ENCODE measurements around the gene SLC18A3. TPM values are rescaled to one million over a fixed set of nuclear protein-coding genes. Genes with fewer than 3 reads are reported as not detected.

SLC18A3 gene
- polyA plus RNA-seq, 1 donor (not counting 4 experiments of a cell fraction or from before 2014, with no cell fraction given), result not detected

DNA sequence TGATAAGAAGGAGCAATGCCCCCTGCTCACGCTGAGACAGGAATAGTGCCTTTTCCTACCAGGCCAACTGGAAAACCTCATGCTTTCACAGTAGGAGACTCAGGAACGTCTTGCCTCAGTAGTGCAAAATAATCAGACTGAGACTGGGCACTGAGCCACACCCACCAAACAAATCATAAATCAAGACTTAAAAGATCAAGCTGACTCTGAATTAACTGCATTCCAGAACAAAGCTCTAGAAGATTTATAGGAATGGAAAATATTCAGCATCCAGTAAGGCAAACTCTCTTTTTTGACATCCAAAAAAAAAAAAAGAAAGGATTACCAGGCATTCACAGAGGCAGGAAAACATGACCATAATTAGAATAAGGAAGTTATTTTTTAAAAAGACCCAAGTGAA, 30.5 kb upstream of the SLC18A3 start:
- Histone ChIP-seq H3K4me1 (ENCODE audit: control insufficient read depth, extremely low read depth, insufficient read depth, low read length) (peaks cover 5% of the 10 kb centered on the region), H3K4me2 (ENCODE audit: control insufficient read depth, extremely low read depth, insufficient read depth, low read depth, low read length) (no peak overlapping the region), H3K79me2 (ENCODE audit: control insufficient read depth, insufficient read depth, low read length) (no peaks in the 10 kb centered on the region), H3K9ac (ENCODE audit: control insufficient read depth, extremely low read depth, insufficient read depth, low read length) (no peak overlapping the region), H3K9me1 (ENCODE audit: control insufficient read depth, extremely low read depth, insufficient read depth, low read length) (no peaks in the 10 kb centered on the region), H3K9me3 (ENCODE audit: control insufficient read depth, low read depth, low read length) (no peaks in the 10 kb centered on the region), H4K20me1 (ENCODE audit: control insufficient read depth, extremely low read depth, insufficient read depth, low read length) (no peaks in the 10 kb centered on the region), H3K4me3 (ENCODE audit: control insufficient read depth in 2 of 3, extremely low read depth in 1 of 3, insufficient read depth in 2 of 3, low read depth in 1 of 3, low read length in 3 of 3) (no peak overlapping the region), H3K27me3 (ENCODE audit: control insufficient read depth, extremely low read depth, insufficient read depth, low read length) (no peaks in the 10 kb centered on the region), H3K36me3 (ENCODE audit: control insufficient read depth in 2 of 2, extremely low read depth in 1 of 2, insufficient read depth in 2 of 2, low read length in 2 of 2) (no peaks in the 10 kb centered on the region), H3K27ac (ENCODE audit: control insufficient read depth, insufficient read depth, low read length) (no peak overlapping the region), H2AFZ (ENCODE audit: control insufficient read depth, low read length) (peak overlapping the region; percentile 71)
- TF ChIP-seq EZH2 (IDR thresholded peaks at IDR 0.05; ENCODE audit: low read length), result no peak
- TF ChIP-seq, protein P1, sequence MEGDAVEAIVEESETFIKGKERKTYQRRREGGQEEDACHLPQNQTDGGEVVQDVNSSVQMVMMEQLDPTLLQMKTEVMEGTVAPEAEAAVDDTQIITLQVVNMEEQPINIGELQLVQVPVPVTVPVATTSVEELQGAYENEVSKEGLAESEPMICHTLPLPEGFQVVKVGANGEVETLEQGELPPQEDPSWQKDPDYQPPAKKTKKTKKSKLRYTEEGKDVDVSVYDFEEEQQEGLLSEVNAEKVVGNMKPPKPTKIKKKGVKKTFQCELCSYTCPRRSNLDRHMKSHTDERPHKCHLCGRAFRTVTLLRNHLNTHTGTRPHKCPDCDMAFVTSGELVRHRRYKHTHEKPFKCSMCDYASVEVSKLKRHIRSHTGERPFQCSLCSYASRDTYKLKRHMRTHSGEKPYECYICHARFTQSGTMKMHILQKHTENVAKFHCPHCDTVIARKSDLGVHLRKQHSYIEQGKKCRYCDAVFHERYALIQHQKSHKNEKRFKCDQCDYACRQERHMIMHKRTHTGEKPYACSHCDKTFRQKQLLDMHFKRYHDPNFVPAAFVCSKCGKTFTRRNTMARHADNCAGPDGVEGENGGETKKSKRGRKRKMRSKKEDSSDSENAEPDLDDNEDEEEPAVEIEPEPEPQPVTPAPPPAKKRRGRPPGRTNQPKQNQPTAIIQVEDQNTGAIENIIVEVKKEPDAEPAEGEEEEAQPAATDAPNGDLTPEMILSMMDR (optimal IDR thresholded peaks at IDR 0.05 in 1 of 3, IDR thresholded peaks at IDR 0.05 in 1 of 3, conservative IDR thresholded peaks at IDR 0.05 in 1 of 3; ENCODE audit: extremely low read depth in 1 of 3, insufficient read depth in 2 of 3, low read length in 3 of 3), result no peak
- peak; percentile 75 for FAIRE-seq
- dilution Hi-C loops (cut with MboI; ENCODE audit: extremely low pct_ligation_motif_present, low sequenced_read_pairs), result no loop called here
- DNase-seq (ENCODE audit: low read depth, low spot score), result no peak

DNA sequence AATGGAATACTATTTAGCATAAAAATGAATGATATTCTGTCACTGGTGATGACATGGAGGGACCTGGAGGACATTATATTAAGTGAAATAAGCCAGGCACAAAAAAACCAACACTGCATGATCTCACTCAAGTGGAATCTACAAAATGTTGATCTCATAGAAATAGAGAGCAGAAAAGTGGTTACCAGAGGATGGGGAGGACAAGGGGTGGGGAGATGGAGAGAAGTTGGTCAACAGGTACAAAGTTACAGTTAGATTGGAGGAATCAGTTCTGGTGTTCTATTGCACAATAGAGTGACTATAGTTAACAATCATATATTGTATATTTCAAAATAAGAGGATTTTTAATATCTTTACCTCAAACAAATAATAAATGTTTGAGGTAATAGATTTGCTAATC, 24.7 kb upstream of the SLC18A3 start:
- H3K27me3 ChIP-seq (ENCODE audit: control insufficient read depth, extremely low read depth, insufficient read depth, low read length), result no peaks in the 10 kb centered on the region
- TF ChIP-seq, protein P1 (optimal IDR thresholded peaks at IDR 0.05 in 1 of 3, IDR thresholded peaks at IDR 0.05 in 1 of 3, conservative IDR thresholded peaks at IDR 0.05 in 1 of 3; ENCODE audit: extremely low read depth in 1 of 3, insufficient read depth in 2 of 3, low read length in 3 of 3), result no peak
- TF ChIP-seq EZH2 (IDR thresholded peaks at IDR 0.05; ENCODE audit: low read length), result no peak
- H4K20me1 ChIP-seq (ENCODE audit: control insufficient read depth, extremely low read depth, insufficient read depth, low read length), result no peaks in the 10 kb centered on the region
- peaks cover 3% of the 10 kb centered on the region for H3K4me1 ChIP-seq (ENCODE audit: control insufficient read depth, extremely low read depth, insufficient read depth, low read length)
- peak; percentile 59 for FAIRE-seq
- H3K4me2 ChIP-seq (ENCODE audit: control insufficient read depth, extremely low read depth, insufficient read depth, low read depth, low read length), result no peak overlapping the region
- H3K9me3 ChIP-seq (ENCODE audit: control insufficient read depth, low read depth, low read length), result peaks cover 3% of the 10 kb centered on the region
- dilution Hi-C loops (cut with MboI; ENCODE audit: extremely low pct_ligation_motif_present, low sequenced_read_pairs), result no loop called here
- H3K79me2 ChIP-seq (ENCODE audit: control insufficient read depth, insufficient read depth, low read length), result no peaks in the 10 kb centered on the region
- H3K4me3 ChIP-seq (ENCODE audit: control insufficient read depth in 2 of 3, extremely low read depth in 1 of 3, insufficient read depth in 2 of 3, low read depth in 1 of 3, low read length in 3 of 3), result no peak overlapping the region
- no peaks in the 10 kb centered on the region for H3K36me3 ChIP-seq (ENCODE audit: control insufficient read depth in 2 of 2, extremely low read depth in 1 of 2, insufficient read depth in 2 of 2, low read length in 2 of 2)
- no peaks in the 10 kb centered on the region for H3K9me1 ChIP-seq (ENCODE audit: control insufficient read depth, extremely low read depth, insufficient read depth, low read length)
- no peak overlapping the region for H3K27ac ChIP-seq (ENCODE audit: control insufficient read depth, insufficient read depth, low read length)
- H2AFZ ChIP-seq (ENCODE audit: control insufficient read depth, low read length), result no peak overlapping the region
- H3K9ac ChIP-seq (ENCODE audit: control insufficient read depth, extremely low read depth, insufficient read depth, low read length), result no peak overlapping the region
- peak; percentile 25 for DNase-seq (ENCODE audit: low read depth, low spot score)

Data from keratinocyte (primary cell).